NCI-H2171 treated with DMSO at 0.1 percent for 48 hours (cell line): ENCODE results near the gene IL1R1.

Experiments
- DNase-seq: peaks from one replicate; lab custom pipeline; 2025; lab: John Stamatoyannopoulos, UW

IL1R1 gene

DNA sequence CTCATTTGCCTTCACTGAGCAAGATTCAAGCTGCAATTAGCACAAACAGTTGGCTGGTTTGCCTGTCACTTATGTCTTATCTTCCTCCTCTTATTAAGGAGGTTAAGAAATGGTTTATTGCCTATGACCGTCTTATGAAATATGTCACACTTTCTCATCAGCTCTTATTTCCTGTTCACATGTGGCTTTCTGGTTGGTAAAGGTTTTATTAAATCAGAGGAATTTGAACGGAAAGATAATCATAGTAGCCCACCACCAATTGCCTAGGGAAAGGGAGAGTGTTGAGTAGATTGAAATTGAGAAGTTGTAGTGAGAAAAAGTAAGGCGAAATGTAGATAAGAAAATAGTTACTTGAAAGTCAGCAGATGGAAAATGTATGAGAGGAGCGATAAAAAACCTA lies 4.2 kb upstream of the IL1R1 start:
- DNase-seq: no peak

DNA sequence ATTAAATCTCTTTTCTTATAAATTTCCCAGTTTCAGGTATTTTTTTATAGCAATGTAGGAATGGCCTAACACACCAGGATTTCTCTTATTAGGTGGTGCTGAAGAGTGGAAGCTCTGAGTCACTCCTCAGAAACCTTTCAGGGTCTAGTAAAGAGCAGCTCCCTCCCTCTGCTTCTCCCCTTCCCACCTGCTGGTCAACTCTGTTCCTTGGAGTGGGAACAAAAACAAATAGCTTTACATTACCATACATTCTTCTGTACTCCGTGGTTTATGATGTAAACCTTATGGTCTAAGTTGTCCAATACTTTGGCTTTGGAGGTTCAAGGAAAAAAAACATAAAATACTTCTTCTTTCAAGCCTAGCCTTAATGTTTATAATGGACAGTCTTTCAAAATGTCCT lies 2.7 kb upstream of the IL1R1 start:
- no peak for DNase-seq

DNA sequence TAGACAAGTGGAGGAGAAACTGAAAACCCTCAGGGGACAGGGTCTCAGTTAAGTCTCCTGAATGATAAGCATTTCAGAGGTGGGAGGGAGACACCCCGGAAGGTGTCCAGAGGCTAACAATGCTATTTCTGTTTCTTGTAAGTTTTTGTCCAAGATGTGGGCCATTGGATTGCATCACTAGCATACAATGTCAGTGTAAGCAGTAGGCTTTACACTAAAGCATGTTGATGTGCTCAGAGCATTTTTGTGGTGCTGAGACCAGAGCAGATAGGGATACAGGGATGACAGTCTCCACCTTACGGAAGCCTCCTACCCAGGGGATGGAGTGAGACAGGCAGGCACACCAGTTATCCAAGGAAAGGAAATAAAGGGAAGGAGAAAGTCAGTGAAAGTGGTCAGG lies 2.2 kb upstream of the IL1R1 start:
- no peak for DNase-seq

DNA sequence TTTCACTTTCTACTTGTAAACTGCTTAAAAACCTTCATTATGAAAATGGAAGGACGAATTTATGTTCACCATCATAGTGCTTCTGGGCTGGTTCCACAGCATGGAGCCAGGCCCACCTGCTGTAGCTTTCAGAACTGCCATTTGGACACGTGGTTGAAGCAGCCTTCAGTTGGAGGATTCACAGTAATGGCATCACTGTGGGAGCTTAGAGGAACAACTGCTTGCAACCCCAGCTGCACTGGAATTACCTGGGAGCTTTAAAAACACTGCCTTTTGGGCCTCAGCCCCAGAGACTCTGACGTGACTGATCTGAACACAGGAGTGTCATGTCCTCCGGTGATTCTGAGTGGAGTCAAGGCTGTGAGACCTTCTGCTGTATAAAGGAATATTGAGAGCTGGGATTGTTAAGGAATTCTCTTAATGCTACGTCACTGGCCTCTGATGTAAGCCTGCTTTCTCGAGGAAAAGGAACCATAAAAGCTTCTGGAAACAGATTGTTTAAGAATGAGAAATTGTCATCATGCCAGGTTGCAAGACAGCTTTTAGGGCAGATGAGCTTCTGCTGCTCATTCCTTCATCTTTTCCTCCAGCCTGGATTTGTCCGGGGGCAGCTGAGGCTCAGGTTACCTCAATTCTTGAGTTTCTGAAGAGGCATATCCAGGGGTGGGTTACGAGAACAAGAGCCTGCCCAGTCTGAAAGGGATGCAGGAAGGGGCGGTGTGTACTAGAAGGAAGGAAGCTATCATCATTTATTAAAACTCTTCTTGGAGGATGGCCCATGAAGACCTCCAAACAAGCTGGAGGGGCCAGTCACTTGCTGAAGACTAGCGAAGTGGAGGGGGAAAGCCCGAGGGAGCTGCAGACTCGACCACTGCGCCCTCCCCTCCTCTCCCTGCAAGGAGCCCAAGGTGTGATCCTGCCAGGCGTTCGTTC lies 1.3 kb upstream of the IL1R1 start:
- no peak for DNase-seq

DNA sequence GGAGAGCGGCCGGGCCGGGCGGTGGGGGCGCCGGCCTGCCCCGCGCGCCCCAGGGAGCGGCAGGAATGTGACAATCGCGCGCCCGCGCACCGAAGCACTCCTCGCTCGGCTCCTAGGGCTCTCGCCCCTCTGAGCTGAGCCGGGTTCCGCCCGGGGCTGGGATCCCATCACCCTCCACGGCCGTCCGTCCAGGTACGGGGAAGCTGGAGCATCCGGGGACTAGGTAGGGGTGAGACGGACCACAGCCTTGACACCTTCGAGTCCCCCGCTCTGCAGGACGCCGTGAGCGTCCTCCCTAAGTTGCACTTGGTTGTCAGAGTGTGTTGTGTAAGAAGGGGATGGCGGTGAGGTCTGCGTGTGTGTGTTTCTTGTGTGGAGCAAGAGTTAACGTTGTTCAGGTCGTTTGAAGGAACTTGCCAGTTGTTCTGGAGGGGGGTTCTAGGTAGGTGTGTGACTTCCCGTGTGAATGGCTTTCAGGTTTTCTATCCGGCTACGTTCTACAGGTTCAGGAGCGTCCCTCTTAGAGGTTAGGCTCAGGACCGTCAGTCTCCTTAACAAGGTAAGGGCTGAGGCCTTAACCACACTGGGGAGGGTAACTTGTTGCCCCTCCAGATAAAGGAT lies 393 bp downstream of the IL1R1 start:
- no peak for DNase-seq

DNA sequence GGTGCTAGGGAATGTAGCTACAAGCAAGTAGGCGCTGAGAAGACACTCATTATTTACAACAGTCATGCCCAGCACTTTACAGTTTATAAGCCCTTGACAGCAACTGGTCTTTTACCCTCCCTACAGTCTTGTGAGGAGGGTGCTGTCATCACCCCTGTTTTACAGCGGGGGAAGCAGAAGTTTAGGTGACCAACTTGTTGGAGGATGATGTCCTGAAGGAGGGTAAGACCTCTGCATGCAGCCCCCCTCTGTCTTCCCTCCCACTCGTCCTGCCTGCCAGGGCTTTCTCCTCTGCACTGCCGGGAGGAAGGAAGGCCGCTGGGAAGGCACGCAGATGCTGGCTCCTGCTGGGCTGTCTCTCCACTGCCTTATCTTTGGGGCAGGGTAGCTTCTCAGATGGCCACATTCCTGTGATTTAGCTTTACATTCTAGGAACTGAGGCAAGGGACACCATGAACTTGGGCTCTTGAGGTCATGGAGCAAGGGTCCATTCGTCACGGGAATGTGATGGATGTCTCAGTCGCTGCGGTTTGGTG lies 972 bp downstream of the IL1R1 start:
- DNase-seq: no peak

DNA sequence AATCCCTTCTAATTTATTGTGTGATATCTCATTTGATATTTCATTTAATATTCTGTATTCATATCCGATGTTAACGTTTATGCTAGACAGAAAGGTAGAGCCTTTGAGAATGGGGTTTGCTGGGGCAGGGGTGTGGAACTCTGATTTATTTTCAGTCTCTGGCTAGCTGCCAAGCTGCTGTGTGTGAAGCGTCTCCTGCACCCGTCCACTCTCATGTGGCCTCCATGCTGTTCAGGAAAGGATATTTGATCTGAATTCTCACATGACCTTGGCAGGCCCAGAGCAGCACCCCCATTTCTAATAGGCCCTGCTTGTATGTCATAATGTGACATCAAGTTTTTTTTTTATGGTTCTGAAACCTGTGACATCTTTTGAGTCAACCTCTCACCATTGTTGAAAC lies 1.6 kb downstream of the IL1R1 start:
- DNase-seq: no peak

DNA sequence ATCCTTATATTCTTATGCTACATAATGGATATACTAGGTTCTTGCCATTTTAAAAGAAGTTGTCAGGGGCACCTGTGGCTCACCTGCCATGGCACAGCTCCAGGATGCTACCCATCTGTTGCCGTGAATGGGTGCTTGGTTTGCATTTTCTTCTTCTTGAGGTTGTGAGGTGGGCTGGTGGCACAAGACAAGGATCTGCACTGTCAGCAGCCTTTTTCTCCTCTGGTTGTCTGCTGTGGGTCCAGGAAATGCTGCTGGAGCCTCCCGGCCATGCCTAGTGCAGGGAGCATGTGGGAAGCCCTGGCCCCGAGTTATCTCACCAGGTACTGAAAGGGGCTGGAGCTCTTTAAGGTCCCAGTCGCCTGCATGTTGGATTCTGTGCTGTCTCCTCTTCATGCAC lies 2.6 kb downstream of the IL1R1 start:
- DNase-seq: no peak

DNA sequence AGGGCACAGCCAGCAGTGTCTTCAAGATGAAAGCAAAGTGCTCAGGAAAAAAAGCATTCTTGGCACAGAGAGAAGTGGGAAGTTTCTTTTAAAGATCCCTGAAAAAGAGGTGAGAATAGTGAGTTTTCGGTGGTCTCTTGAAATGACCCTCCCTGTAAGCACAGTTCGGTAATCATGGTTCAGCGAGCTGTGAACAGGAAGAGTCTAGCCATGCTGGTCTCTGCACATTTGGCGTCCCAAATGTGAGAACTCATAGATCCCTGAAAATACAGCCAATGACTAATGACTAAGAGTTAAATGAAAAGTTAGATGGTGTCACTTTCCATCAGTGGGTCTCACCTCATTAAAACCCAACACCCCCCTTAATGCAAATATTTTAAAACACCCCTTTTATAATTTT lies 3.4 kb downstream of the IL1R1 start:
- DNase-seq: no peak

DNA sequence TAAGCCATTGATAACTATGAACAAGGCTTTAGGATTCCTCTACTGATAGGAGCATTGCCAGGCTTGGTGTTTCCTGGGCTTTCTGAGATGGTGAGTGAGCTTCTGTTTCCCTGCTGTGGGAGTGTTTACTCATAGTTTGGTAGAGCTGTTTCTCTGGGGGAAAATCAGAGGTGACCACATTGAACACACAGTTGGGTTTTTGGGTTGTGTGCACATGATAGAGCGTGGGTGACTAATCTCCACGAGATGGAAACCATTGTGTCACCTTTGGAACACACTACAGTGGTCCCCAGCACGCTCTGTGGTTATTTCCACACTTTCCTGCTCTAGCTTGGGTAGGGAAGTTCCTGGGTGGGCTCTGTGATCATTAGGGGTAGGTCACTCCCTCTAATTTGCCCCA lies 5.4 kb downstream of the IL1R1 start:
- DNase-seq: no peak

DNA sequence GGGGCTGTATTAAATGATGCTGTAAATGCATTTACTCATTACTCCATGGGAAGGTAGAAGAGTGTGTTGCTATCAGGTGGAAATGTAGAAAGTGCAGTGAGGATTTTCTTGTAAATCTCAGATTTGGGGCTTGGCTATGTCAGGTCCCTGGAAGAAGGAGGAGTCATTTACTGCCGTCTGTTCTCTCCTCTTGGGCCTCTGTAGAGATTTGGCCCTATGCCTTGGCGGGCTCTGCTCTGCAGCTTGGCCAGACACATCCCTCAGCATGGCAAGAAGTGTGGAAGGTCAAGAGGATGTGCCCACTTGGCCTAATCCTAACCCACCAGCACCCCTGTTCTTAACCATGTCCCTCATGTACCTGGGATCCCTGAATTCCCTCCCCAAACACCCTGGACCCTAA lies 6.7 kb downstream of the IL1R1 start:
- DNase-seq: no peak

DNA sequence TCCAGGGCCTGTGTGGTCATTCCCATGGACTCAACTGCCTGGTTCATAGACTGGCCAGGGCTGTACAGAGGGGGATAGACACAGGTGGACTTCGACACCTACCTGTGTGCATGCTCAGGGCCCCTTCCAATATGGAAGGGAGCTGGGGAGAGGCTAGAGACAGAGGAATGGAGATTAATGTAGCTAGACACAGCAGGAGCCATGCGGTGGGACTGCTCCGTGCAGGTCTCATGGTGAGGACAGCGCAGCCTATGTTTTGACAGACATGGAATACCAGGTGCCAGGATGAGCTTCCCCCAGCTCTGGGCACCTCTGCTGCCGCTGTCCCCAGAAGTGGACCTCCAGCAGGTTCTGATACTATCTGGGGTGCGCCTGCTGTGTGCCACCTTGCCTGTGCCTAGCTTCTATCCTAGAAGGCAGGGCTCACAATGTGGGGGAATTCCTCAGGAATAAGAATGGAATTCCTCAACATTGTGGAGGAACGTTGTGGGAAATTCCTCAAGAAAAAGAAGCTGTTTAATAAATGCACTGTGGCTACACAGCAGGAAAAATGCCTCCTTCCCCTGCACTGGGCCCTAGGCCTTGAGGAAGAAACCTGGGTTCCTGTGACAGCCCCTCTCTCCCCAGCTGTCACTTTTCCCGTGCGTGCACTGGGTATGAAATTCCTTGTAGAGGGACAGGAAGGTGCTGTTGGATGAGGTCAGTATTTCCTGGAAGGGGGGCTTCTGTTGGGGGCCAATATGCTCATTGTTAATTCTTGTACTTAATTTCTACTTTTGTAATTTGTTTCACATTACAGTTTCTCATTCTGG lies 7.3 kb downstream of the IL1R1 start:
- DNase-seq: no peak

DNA sequence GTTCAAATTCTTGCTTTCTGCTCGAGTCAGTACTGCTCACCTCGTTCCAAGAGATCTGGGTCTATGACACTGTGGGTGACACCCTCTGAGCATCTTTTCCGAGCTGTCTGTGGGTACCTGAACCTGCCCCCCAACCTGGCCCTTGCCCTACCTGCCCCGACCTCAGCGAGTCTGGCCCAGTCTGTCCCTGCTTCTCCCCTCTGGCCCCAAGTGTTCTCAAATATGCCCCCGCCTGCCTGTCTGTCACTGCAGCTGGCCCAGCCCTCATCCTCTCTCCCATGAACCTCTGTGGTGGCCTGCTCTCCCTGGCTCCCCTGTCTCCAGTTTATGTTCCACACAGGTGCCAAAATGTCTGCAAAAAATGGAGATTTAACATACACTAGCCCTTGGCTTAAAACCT lies 11.8 kb downstream of the IL1R1 start:
- no peak for DNase-seq

DNA sequence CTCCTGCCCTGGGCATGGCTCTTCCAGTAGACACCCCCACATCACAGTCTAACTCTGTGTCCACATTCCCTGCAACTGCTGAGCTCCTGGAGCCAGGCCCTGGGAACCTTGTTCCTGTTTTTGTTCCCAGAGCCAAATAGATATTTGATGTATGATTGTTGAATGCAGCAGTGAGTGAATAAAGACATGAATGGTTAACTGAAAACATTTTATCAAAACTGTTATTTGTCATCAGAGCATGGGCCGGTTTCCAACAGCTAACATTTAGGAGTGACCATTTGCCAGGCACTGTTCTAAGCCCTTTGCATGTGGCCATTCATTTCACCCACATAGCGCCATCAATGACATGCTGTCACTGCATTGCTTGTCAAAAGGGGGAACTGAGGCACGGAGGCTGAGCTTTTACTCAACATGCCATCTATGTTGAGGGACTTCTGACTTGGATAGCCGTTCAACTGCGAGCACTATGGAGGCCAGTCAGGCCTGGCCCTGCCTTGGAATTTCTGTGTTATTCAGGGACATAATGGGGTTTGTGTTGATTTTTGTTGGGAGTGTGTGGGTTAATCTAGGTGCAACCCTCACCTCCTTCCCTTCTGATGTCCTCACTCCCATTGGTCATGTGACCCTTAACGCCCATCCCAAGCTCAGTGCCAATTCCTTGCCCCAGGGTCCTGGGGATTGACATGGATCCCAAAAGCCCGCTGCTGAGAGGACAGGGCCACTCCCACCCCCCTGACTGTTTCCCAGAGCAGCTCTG lies 12.6 kb downstream of the IL1R1 start:
- no peak for DNase-seq

DNA sequence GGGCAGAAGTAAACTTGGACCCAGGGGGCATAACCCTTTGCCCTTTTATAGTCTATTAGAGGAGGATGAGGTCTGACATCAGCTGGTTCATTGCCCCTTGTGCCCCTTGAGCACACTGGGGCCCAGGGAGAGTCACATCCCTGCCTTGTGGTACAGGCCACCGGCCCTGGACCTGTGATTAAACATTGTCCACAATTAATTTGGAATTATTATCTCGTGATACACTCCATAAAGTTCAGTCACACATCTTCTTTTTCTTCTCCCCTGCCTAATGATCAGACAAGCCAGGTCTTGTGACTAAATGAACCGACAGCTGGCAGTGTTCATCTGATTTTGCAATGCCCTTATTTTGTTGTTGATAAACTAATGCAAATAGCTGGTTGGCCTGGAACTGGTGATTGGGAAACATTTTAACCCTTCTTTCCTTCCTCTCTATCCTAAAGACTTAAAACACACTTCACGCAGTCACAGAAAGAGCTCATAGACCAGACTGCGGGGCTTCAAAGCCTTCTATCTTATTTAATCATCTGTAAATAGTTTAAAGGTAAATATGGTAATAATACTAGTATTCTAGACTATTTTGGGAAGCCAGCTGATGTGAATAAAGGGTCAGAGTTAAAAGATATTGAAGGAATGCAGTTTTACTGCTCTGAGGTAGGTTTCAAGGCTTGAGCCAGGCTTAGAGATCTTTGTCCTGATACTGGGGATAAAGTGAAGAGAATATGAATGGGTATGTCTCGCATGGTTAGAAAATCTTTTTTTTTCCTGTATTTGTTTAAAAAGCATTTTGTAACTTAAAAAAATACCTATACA lies 13.4 kb downstream of the IL1R1 start:
- DNase-seq: no peak

DNA sequence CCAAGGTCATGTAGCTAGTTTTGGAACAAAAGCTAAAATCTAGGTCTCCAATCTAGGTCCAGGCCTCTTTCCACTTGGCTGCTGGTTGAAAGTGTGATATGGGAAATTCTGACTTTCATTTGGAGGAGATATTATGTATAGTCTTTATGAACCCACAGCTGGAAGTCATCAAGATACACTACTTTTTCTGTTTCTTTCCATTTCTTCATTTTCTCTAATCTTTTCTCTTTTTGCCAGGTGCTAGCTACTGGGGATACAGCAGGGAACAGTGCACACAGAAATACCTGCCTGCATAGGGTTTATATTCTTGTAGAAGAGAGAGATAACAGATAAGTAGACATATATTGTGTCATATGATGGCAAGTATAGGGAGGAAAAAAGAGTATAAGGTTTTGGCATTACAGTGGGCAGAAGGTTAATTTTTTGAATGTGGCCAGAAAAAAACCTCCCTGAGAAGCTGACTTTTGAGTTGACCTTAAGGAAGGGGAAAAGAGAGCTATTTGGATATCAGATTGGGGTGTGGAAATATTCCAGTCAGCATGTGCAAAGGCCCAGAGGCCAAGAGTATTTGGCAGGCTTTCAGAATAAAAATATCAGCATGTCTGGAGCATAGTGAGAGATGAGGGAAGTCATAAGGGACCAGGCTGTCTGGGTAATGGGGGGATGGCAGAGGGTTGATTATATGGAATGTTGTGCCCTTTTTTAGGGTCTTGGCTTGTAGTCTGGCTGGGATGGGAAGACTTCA lies 15.6 kb downstream of the IL1R1 start:
- DNase-seq: no peak

DNA sequence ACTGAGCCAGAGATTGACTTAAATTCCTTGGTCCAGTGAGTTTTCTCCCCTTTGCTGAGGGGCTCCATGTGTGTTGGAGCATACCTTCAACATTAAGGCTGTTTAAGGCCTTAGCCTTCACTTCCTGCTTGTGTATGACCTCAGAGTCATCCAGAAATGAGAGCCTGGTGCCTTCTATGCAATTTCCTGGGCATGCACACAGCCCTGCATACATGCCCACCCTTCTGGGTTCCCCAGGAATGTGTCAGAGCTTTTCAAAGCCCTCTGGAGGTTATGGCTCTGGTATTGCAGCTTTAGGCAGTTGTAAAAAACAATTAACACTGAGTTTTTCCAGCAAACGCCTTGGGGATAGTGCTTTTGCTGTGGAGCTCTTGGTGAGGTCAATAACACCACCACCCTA lies 16.7 kb downstream of the IL1R1 start:
- no peak for DNase-seq

DNA sequence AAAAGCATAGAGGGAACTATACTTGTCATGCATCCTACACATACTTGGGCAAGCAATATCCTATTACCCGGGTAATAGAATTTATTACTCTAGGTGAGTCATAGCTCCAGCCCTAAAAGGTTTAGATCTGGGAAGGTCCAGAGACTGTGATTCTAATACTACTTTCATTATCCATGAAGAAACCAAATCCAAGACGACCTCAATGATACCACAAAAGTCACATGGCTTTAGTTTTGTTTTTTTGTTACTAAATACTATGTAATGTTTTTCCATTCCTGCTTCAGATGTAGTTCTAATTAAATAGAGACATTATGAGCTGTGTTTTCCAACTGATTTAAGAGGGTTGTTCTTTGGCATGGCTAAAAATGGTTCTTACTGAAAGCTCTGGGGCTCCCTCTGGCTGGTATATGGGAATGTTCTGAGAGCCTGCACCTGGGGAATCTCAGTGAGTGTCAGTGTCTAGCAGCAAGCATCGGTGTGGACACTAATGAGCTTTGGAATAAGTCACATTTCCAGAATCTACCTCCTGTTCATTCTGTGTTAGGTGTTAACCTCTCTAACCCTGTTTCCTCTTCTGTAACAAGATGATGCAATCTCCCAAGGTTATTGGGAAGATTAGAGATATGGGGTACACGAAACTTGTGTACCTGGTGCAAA lies 23.8 kb downstream of the IL1R1 start:
- no peak for DNase-seq

DNA sequence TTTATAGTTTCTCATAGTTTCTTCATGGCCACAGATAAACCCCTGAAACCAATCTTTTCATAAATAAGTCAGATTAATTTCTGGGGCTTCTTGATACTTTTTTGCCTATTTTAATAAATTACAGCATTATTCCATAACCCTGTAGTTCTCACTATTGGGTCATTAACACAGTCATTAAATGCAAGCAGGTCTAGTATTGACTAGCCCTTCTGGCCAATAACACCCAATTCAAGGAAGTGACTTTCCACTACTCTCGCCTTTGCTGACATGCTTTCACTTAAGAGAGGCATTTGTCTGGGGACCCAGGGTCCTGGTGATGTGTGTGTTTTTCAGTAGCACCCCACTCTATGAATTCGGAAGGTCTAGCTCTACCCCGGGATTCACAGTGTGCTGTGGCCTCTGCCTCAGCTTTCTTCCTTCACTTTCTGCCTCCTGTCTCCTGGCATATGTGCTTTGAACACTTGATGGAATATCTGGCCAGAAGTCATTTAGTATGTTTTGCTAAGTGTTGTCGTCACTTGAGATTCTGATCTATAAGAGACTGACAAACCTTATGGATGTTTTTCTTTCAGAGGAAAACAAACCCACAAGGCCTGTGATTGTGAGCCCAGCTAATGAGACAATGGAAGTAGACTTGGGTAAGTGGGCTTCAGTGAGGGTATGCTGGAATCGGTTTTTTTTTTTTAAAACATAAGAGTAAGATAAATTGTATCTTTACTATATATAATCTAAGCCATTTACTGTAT lies 25.7 kb downstream of the IL1R1 start:
- DNase-seq: no peak
